ENCODE data around the gene STAT4. TPM values are rescaled to one million over a fixed set of nuclear protein-coding genes. Genes with fewer than 3 reads are reported as not detected.

STAT4 gene
- total and polyA plus RNA-seq, 2 donors = 7.5 to 13.9 TPM

GRCh38 chr2:191114403-191114886, 36.3 kb downstream of the STAT4 start:
- DNase-seq (ENCODE audit: low read depth in 6 of 9, low spot score in 9 of 9) = peak in 1 of 9 donors; percentile 44
- 32% methylated on average over 6 of the region's 6 CpGs for WGBS
- Histone ChIP-seq H3K4me1 (ENCODE audit: control insufficient read depth in 2 of 2, insufficient read depth in 2 of 2, low read length in 2 of 2) (no peaks in the 10 kb centered on the region), H3K9me3 (ENCODE audit: control insufficient read depth in 2 of 2, insufficient read depth in 1 of 2, low read length in 1 of 2) (no peaks in the 10 kb centered on the region), H3K27me3 (ENCODE audit: control insufficient read depth in 2 of 2, insufficient read depth in 1 of 2, low read length in 1 of 2) (no peaks in the 10 kb centered on the region), H3K27ac (ENCODE audit: low read depth in 1 of 2, low read length in 1 of 2) (peak overlapping the region in 1 of 2 donors; percentile 47), H3K36me3 (ENCODE audit: control insufficient read depth in 2 of 2, insufficient read depth in 2 of 2, low read length in 1 of 2) (no peaks in the 10 kb centered on the region), H3K4me3 (ENCODE audit: low read length in 2 of 2) (no peak overlapping the region)

GRCh38 chr2:191113761-191114160, 37.0 kb downstream of the STAT4 start:
- Histone ChIP-seq H3K9me3 (ENCODE audit: control insufficient read depth in 2 of 2, insufficient read depth in 1 of 2, low read length in 1 of 2) (no peaks in the 10 kb centered on the region), H3K27ac (ENCODE audit: low read depth in 1 of 2, low read length in 1 of 2) (no peak overlapping the region), H3K36me3 (ENCODE audit: control insufficient read depth in 2 of 2, insufficient read depth in 2 of 2, low read length in 1 of 2) (no peaks in the 10 kb centered on the region), H3K4me3 (ENCODE audit: low read length in 2 of 2) (no peak overlapping the region), H3K4me1 (ENCODE audit: control insufficient read depth in 2 of 2, insufficient read depth in 2 of 2, low read length in 2 of 2) (no peaks in the 10 kb centered on the region), H3K27me3 (ENCODE audit: control insufficient read depth in 2 of 2, insufficient read depth in 1 of 2, low read length in 1 of 2) (no peaks in the 10 kb centered on the region)
- 98% methylated on average over 1 of the region's 1 CpG for WGBS
- no peak for DNase-seq (ENCODE audit: low read depth in 6 of 9, low spot score in 9 of 9)

- WGBS = 97% methylated on average over 4 of the region's 4 CpGs
Observed at GRCh38 chr2:191112448-191112901, 38.3 kb downstream of the STAT4 start.

GRCh38 chr2:191109888-191110287, 40.9 kb downstream of the STAT4 start:
- whole genome bisulfite sequencing = 89% methylated on average over 2 of the region's 2 CpGs
- DNase-seq (ENCODE audit: low read depth in 6 of 9, low spot score in 9 of 9) = no peak
- H3K36me3 ChIP-seq (ENCODE audit: control insufficient read depth in 2 of 2, insufficient read depth in 2 of 2, low read length in 1 of 2) = no peaks in the 10 kb centered on the region
- H3K9me3 ChIP-seq (ENCODE audit: control insufficient read depth in 2 of 2, insufficient read depth in 1 of 2, low read length in 1 of 2) = no peaks in the 10 kb centered on the region
- H3K27me3 ChIP-seq (ENCODE audit: control insufficient read depth in 2 of 2, insufficient read depth in 1 of 2, low read length in 1 of 2) = no peaks in the 10 kb centered on the region
- H3K27ac ChIP-seq (ENCODE audit: low read depth in 1 of 2, low read length in 1 of 2) = no peak overlapping the region
- no peak overlapping the region for H3K4me3 ChIP-seq (ENCODE audit: low read length in 2 of 2)
- no peaks in the 10 kb centered on the region for H3K4me1 ChIP-seq (ENCODE audit: control insufficient read depth in 2 of 2, insufficient read depth in 2 of 2, low read length in 2 of 2)

More at GRCh38 chr2:191112448-191112901, 38.3 kb downstream of the STAT4 start:
- Histone ChIP-seq H3K4me1 (ENCODE audit: control insufficient read depth in 2 of 2, insufficient read depth in 2 of 2, low read length in 2 of 2) (no peaks in the 10 kb centered on the region), H3K4me3 (ENCODE audit: low read length in 2 of 2) (no peak overlapping the region), H3K27ac (ENCODE audit: low read depth in 1 of 2, low read length in 1 of 2) (no peak overlapping the region), H3K36me3 (ENCODE audit: control insufficient read depth in 2 of 2, insufficient read depth in 2 of 2, low read length in 1 of 2) (no peaks in the 10 kb centered on the region), H3K27me3 (ENCODE audit: control insufficient read depth in 2 of 2, insufficient read depth in 1 of 2, low read length in 1 of 2) (no peaks in the 10 kb centered on the region), H3K9me3 (ENCODE audit: control insufficient read depth in 2 of 2, insufficient read depth in 1 of 2, low read length in 1 of 2) (no peaks in the 10 kb centered on the region)
- DNase-seq (ENCODE audit: low read depth in 6 of 9, low spot score in 9 of 9) = no peak

GRCh38 chr2:191108331-191108730, 42.5 kb downstream of the STAT4 start:
- Histone ChIP-seq H3K27ac (ENCODE audit: low read depth in 1 of 2, low read length in 1 of 2) (no peak overlapping the region), H3K9me3 (ENCODE audit: control insufficient read depth in 2 of 2, insufficient read depth in 1 of 2, low read length in 1 of 2) (no peaks in the 10 kb centered on the region), H3K4me3 (ENCODE audit: low read length in 2 of 2) (no peak overlapping the region), H3K27me3 (ENCODE audit: control insufficient read depth in 2 of 2, insufficient read depth in 1 of 2, low read length in 1 of 2) (no peaks in the 10 kb centered on the region), H3K4me1 (ENCODE audit: control insufficient read depth in 2 of 2, insufficient read depth in 2 of 2, low read length in 2 of 2) (no peaks in the 10 kb centered on the region), H3K36me3 (ENCODE audit: control insufficient read depth in 2 of 2, insufficient read depth in 2 of 2, low read length in 1 of 2) (no peaks in the 10 kb centered on the region)
- WGBS = 89% methylated on average over 4 of the region's 4 CpGs
- DNase-seq (ENCODE audit: low read depth in 6 of 9, low spot score in 9 of 9) = no peak

- Histone ChIP-seq H3K27me3 (ENCODE audit: control insufficient read depth in 2 of 2, insufficient read depth in 1 of 2, low read length in 1 of 2) (no peaks in the 10 kb centered on the region), H3K4me1 (ENCODE audit: control insufficient read depth in 2 of 2, insufficient read depth in 2 of 2, low read length in 2 of 2) (no peaks in the 10 kb centered on the region), H3K36me3 (ENCODE audit: control insufficient read depth in 2 of 2, insufficient read depth in 2 of 2, low read length in 1 of 2) (no peaks in the 10 kb centered on the region), H3K4me3 (ENCODE audit: low read length in 2 of 2) (no peak overlapping the region), H3K9me3 (ENCODE audit: control insufficient read depth in 2 of 2, insufficient read depth in 1 of 2, low read length in 1 of 2) (no peaks in the 10 kb centered on the region), H3K27ac (ENCODE audit: low read depth in 1 of 2, low read length in 1 of 2) (no peak overlapping the region)
- 97% methylated on average over 3 of the region's 3 CpGs for WGBS
- DNase-seq (ENCODE audit: low read depth in 6 of 9, low spot score in 9 of 9) = no peak
Observed at GRCh38 chr2:191105082-191105481, 45.7 kb downstream of the STAT4 start.

DNA sequence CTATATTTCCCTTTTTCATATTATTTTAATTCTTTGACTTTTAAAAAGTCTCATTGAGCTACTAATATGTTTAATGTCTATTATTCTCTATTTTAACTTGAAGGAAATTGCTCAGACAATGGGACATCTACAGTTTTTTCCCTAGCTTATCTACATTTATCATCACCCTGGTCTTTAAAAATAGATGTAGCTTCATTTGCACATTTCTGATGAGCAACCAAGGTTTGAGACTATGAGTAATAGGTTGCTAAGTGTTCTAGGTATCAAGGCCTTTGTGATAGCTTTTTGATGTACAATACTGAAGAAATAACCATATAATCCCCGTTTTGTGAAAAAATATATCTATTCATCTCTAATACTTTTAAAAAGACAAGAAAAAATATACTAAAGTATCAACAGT, 47.0 kb downstream of the STAT4 start:
- Histone ChIP-seq H3K4me3 (ENCODE audit: low read length in 2 of 2) (no peak overlapping the region), H3K27me3 (ENCODE audit: control insufficient read depth in 2 of 2, insufficient read depth in 1 of 2, low read length in 1 of 2) (no peaks in the 10 kb centered on the region), H3K9me3 (ENCODE audit: control insufficient read depth in 2 of 2, insufficient read depth in 1 of 2, low read length in 1 of 2) (no peaks in the 10 kb centered on the region), H3K27ac (ENCODE audit: low read depth in 1 of 2, low read length in 1 of 2) (no peak overlapping the region), H3K36me3 (ENCODE audit: control insufficient read depth in 2 of 2, insufficient read depth in 2 of 2, low read length in 1 of 2) (no peaks in the 10 kb centered on the region), H3K4me1 (ENCODE audit: control insufficient read depth in 2 of 2, insufficient read depth in 2 of 2, low read length in 2 of 2) (no peaks in the 10 kb centered on the region)
- 95% methylated on average over 1 of the region's 1 CpG for WGBS
- no peak for DNase-seq (ENCODE audit: low read depth in 6 of 9, low spot score in 9 of 9)

DNA sequence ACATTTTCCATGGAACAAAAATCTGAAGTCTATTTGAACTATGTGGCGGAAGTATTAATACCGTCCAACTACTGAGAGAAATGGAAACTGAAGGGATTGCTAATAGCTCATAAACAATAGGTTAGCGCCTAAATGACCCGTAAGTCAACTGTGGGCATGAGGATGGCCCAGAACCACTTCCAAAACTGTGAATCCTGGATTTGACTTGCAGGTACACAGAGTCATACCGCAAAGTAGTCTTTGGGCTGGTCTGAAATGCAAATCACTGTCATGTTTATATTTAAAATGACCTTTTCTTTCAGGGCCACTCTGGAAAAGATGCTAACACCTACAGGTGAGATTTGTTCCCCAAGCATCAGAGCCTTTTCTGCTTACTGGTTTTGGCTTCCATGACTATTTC, 50.6 kb downstream of the STAT4 start:
- Histone ChIP-seq H3K4me1 (ENCODE audit: control insufficient read depth in 2 of 2, insufficient read depth in 2 of 2, low read length in 2 of 2) (no peaks in the 10 kb centered on the region), H3K36me3 (ENCODE audit: control insufficient read depth in 2 of 2, insufficient read depth in 2 of 2, low read length in 1 of 2) (no peaks in the 10 kb centered on the region), H3K9me3 (ENCODE audit: control insufficient read depth in 2 of 2, insufficient read depth in 1 of 2, low read length in 1 of 2) (no peaks in the 10 kb centered on the region), H3K27me3 (ENCODE audit: control insufficient read depth in 2 of 2, insufficient read depth in 1 of 2, low read length in 1 of 2) (no peaks in the 10 kb centered on the region), H3K4me3 (ENCODE audit: low read length in 2 of 2) (no peak overlapping the region), H3K27ac (ENCODE audit: low read depth in 1 of 2, low read length in 1 of 2) (no peak overlapping the region)
- DNase-seq (ENCODE audit: low read depth in 6 of 9, low spot score in 9 of 9) = no peak
- WGBS = 98% methylated on average over 5 of the region's 5 CpGs

DNA sequence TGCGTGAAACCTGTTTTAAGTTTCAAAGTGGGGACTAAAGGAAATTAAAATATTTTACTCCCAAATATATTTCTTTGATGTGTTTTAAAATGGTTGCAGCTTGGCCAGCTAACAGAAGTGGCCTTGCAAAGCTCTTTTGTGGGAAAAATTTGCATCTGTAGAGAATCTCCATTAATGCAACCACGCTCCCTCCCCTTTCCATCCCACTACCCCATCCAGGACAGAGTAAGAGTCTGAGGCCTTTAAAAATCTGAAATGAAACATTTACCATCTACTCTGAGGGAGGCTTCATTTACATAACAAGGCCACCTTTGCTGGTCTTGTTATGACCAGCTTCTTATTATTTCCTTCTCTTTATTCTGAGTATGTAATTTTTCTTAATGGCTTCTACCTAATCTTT, 63.5 kb downstream of the STAT4 start:
- no peaks in the 10 kb centered on the region for H3K4me1 ChIP-seq (ENCODE audit: control insufficient read depth in 2 of 2, insufficient read depth in 2 of 2, low read length in 2 of 2)
- 97% methylated on average over 2 of the region's 2 CpGs for WGBS
- DNase-seq (ENCODE audit: low read depth in 6 of 9, low spot score in 9 of 9) = no peak
- no peaks in the 10 kb centered on the region for H3K9me3 ChIP-seq (ENCODE audit: control insufficient read depth in 2 of 2, insufficient read depth in 1 of 2, low read length in 1 of 2)
- no peak overlapping the region for H3K4me3 ChIP-seq (ENCODE audit: low read length in 2 of 2)
- no peaks in the 10 kb centered on the region for H3K36me3 ChIP-seq (ENCODE audit: control insufficient read depth in 2 of 2, insufficient read depth in 2 of 2, low read length in 1 of 2)
- no peak overlapping the region for H3K27ac ChIP-seq (ENCODE audit: low read depth in 1 of 2, low read length in 1 of 2)
- H3K27me3 ChIP-seq (ENCODE audit: control insufficient read depth in 2 of 2, insufficient read depth in 1 of 2, low read length in 1 of 2) = no peaks in the 10 kb centered on the region

DNA sequence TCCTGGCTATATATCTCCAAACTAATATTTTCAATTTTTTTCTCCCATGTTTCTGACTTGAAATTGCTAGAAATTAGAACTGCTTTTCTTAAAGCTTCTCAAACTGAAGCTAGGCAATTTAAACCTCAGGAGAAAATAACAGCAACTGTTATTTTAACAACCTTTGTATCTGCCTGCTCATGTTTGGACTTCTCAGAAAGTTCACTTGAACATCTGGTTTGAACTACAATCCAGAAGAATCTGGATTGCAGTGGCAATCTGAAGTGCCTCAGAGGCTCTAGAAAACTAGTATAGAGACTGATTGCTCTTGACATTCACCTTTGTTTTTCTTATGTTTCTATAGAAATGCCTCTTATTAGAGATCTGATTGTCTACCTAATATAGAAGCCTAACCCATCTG, 64.1 kb downstream of the STAT4 start:
- H3K36me3 ChIP-seq (ENCODE audit: control insufficient read depth in 2 of 2, insufficient read depth in 2 of 2, low read length in 1 of 2) = no peaks in the 10 kb centered on the region
- DNase-seq (ENCODE audit: low read depth in 6 of 9, low spot score in 9 of 9) = no peak
- no peak overlapping the region for H3K4me3 ChIP-seq (ENCODE audit: low read length in 2 of 2)
- no peak overlapping the region for H3K27ac ChIP-seq (ENCODE audit: low read depth in 1 of 2, low read length in 1 of 2)
- H3K4me1 ChIP-seq (ENCODE audit: control insufficient read depth in 2 of 2, insufficient read depth in 2 of 2, low read length in 2 of 2) = no peaks in the 10 kb centered on the region
- H3K9me3 ChIP-seq (ENCODE audit: control insufficient read depth in 2 of 2, insufficient read depth in 1 of 2, low read length in 1 of 2) = no peaks in the 10 kb centered on the region
- no peaks in the 10 kb centered on the region for H3K27me3 ChIP-seq (ENCODE audit: control insufficient read depth in 2 of 2, insufficient read depth in 1 of 2, low read length in 1 of 2)
